Fibroblast of the conjunctiva (primary cell): ENCODE results near the gene ALDH1A2.
"Not testable (repeated sequence)": the region's sequence is repeated elsewhere in the genome, so short reads cannot be mapped to it uniquely, and the experiment has no call there.

Experiments used
- DNase-seq: peaks from one replicate; pipeline ENCODE4 v3.0.0-alpha.2; 2010; ENCODE audit warnings: low read depth

Gene ALDH1A2

DNA sequence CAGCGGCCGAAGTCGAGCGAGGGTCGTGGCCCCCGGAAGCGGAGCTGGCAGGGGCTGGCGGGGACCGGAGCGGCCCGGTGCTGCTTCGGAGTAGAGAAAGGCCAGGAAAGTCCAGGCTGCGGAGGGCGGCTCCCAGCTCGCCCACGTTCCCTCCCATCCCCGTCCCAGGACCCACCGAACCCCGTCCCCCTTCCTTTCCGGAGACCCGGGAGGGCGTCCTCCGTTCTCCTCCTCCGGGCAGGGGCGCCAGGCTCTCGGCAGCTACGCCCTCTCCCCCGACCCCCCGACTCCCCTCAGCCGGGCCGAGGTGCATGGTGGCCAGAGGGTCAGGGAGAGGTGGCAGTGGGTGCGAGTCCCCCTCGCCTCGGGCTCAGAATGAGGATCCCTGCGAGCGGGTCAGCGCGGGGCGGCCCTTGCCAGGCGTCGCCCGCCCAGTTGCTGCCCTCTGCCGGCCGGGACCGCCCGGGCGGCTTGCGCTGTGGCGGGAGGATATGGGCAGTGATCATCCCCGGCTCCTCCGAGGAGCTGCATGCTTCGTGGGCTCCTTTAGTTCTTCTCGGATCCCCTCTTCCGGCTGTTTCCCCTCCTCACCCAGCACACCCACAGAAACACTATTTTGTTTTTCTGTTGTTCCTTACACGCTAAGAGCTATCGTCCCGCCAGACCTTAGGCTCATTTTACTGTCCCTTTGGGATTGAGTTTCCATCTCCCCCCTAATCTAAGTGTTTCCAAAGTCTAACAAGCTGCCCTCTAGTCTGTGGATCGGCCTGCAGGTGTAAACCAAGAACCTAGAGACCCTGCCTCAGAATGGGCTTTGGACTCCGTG, 744 bp upstream of the ALDH1A2 start:
- peak; percentile 16 for DNase-seq

DNA sequence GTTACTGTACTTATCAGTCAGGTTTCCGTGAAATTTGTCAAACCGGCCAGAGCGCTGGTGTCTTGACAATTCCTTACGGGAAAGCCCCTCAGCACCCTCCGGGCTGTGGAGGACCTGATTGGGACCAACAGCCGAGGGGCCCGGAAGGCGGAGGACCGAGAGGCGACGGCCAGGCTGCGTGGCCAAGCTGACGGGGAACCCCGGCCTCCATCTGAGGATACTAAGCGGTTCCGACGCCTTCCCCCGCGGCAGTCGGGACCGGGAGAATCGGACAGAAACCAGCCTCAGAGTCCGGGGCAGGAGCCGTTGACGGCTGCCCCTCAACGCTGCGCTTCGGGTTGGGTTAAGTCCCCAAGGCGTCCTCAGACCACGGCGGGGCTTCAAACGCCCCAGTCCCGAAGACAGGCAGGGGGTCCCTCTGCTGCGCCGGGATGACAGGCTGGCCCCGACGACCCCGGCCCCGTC, 499 bp downstream of the ALDH1A2 start:
- DNase-seq: no peak

DNA sequence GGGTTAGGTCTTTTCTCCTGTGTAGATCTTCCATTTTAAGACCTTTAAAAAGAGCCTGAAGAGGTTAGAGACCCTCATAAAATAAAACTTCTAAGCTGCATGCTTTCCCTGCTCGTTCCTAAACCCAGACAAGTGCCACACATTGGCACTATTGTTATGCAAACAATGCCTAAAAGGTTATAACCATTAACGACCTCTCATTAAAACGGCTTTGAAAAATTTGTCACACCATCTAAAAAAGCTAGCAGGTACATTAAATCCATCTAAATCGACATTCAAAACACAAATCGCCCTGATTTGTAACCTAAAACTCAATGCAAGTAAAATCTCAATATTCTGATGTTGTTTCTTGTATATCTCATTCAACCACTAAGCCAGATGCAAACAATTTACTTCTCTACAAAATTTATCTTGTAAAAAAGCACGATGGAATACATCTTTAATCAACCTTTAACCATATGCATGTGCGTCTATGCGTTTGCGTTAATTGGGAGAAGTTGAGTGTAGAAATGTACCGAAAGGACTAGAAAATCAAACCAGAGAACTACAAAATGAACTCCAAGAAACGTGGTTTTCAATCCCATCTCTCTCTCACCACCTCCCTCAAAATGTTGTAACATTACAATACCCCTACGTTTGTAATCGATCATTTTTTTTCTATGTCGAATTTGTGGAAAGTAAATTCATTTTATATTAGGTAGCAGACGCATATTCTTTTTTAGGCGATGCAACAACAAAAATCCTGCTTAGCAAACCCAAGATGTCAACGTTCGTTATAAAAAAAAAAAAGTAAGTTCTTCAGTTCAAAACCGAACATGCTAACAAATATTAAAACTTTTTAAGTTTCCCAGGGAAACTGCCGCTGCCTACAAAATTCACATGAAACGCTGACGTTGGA, 1.2 kb downstream of the ALDH1A2 start:
- DNase-seq: no peak

DNA sequence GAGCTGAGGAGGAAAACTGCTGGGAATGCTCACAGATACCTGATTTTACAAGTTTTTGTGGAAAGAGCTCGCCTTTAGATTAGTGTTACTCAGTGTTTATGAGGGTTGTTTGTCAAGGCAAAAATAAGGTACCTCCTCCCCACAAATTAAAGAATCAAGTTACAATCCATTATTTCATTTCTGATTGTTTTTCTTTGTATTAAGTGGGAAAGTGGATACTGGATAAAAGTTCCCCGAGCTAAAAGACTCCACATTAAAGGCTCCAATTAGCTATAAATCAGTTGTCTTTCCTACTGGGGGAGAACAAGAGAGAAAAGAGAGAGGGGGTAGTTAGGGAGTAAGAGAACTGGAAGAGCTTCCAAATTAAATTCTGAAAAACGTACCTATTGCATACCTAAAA, 1.9 kb downstream of the ALDH1A2 start:
- no peak for DNase-seq

DNA sequence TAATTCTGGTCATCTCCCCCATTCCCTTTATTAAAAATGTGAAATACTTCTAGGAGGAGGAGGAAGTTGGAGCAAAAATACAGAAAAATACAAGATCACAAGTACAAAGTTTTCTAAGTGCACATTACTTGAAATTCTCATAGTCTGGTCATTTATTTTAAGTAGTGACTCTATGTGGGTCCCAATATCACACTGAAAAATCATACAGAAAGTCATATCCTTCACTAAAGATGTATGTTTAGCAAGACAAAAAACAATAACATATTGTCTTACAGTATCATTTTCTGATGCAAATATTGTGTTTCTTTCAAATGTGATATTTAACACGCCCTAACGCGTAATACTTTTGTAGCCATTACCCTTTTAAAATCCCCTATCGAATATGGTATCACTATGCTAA, 2.5 kb downstream of the ALDH1A2 start:
- DNase-seq: no peak

DNA sequence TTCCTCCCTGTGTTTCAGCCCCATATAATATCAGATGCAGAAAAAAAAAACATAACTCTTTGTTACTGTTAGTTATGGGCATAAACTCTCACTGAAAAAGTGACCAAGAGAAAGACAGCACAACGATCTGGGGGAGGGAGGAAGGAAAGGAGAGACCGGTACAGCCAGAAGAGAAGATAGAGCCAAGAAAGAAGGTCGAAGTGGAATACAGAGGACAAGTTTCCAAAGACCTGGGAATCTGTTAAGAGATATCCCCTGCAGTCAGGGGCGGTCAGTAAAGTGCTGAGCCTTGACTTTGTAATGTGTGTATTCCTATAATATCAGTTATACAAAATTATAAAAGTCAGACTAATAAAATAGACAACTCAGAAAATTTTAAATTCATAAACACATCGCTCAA, 3.3 kb downstream of the ALDH1A2 start:
- no peak for DNase-seq

DNA sequence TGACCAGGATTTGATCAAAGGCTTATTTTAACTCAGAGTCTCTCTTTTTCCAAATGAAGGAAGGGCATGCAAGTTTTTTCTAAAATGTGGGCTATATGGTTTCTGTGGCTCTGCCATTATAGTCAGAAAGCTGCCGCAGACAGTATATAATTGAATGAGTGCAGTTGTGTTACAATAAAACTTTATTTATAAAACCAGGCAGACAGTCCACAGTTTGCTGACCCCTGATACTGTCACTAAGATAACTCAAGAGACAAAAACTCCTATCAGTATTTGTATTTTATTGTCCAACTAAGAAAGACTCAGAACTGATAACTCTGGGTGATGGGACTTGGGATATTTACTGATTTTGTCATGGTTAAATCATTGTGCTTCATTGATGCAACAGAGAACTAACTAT, 4.9 kb downstream of the ALDH1A2 start:
- DNase-seq: no peak

DNA sequence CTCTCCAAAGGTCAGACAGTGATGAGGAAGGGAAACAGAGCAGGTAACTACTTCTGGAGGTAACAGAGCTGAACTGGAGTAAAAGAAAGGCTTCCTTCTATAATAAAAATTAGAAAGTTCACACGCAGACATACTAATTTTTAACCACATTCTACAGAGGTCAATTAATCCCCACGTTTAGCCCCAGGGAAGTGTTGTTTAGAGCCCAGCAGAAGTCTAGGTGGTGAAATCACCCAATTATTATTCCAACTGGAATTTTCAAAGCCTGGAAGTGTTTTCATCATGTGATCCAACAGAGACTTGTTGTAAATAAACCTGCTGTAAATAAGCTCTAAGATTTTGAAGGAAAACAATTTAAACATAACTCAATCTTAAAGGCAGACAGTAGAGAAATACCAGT, 6.8 kb downstream of the ALDH1A2 start:
- DNase-seq: no peak

DNA sequence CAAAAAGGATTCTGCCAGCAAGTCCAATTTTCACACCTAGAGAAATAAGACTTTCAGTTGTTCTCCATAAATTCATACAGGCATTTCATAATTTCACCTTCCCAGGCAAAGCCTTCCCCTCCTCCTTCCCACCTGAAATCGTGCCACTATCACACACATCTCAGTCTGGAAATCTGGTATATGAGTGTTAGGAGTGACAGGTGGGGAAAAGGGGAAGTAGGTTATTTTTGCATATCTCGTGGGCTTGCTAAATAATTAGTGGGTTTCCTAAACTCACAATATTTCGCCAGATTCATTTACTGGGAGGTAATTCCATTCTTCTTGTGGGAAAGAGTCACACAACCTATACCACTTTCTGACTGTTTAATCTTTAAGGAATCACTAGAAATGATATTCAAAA, 7.4 kb downstream of the ALDH1A2 start:
- no peak for DNase-seq

DNA sequence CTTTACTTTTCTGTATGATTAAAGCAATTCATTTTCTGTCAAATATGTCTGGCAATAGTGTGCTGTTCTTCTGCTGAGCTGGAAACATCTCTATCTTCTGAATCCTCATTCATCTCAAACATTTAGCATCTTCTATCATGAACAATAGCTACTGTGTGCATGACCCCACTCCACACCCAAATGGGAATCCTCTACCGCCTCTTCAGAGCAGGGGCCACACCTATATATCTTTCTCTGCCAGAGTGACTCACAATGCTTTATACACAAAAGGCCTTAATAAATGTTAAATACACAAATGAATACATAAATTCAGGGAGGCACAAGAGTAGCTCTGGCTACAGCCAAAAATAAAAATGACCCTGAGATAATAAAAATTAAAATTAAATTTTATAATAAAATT, 8.0 kb downstream of the ALDH1A2 start:
- no peak for DNase-seq

DNA sequence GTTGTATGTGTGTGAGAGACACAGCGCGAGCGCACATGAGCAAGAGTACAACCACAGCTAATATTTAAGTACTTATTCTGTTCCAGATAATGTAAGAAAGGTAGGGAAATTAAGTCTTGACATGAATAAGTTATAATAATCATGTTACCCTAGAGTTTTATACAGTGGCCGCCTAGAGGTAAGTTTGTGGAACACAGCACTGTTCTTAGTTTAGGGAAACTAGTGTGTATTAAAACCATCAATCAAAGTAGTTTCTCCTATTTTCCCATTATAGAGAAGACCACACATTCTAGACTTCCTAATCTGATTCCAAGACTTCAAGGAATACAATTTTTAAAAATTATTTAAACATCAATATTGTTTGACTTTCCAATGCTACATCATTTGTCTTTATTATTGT, 9.5 kb downstream of the ALDH1A2 start:
- no peak for DNase-seq

DNA sequence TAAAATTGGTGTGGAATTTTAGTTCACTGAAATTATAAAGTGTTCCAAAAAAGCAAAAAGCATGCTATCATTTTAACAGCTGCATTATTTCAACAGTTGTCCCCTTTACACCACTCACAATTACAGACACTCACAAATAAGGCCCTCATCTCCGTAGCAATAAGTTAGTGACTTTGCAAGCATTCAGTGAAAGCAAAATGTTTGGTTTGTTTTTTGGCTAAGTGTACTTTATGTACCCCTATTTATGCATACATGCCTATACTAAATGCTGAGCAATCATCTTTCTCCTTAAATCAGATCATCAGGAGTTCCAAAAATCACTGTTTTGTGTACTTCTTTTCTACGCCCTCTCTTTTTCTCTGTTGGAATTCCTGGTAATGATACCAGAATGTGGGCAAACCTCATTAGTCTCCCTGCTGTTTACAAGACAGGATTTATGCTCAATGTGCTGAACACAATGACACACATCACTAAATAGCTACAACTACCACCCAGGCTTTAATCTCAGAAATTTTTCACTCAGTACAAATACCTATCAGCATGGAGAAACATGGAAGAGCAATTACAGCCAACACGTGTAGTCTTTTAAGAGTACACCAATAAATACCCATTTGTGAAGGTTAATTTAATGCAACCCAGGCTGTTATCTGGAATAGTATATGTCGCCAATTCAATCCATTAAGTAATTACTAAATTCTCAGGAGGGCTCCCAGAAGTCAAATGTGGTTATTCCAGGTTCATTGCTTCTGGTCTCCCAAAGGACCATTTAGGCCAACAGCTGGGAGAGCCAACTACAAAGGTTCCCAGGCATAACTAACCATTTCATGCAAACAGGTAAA, 12.0 kb downstream of the ALDH1A2 start:
- DNase-seq: no peak

DNA sequence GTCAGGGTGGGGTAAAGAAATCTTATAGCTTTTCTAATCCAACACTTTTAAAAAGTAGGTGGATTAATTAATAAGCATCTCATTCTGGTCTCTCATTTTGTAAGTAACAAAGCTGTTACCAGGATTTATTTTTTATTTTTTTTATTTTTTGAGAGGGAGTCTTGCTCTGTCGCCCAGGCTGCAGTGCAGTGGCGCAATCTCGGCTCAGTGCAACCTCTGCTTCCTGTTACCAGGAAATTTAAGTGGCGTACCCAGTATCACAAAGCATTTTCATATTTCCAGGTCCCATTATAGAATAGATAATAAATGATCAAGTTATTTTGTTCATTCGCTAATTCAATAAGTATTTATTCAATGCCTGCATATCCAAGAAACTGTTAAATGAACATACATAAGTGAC, 13.2 kb downstream of the ALDH1A2 start:
- DNase-seq: no peak

DNA sequence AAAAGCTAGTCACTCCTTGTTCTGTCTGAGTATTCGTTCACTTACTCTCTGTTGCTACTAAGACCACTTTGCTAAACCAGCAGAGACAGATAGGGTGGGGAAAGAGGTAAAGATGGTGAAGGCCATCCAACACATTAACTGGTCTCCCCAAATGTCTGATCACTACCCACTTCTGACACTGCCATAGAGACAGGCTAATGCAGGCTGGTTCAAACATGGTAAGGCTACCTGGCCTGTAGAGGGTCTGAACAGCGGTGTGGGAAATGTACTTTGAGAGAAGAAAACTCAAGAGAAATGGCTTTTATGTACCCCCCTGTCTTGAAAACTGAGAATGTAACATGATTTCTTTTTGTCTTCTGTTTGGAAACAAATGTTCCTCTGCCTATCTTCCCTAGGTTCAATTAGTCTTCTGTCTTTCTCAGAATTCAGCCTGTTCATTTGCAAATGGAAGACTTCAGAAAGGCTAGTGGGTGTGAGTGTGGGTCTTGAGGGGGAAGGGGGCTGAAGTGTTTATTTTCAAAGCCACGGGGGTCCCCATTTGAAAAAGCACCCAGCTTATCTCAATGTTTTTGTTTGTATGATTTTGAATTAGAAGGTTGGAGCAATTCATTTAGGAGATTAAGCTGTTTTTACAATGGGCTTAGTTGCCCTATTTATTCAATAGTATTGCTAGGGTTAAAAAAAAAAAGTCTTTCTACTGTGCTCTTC, 15.8 kb downstream of the ALDH1A2 start:
- DNase-seq: no peak

DNA sequence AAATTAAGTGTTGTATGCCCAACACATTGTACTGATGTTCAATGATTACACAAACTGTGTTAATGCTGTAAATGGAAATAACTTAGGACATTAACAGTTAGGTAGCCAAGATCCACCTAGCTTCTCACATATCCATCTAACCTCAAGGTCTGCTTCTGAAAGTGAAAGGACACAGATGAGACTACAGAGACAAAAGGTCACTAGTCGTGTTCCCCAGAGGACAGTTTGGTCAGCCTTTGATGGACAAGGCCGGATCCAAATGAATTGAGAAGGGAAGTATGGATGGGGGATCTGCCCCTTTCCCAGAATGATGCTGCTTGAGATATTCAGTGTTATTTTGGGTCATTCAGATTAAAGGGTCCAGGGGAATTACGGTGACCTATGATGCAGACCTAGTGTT, 17.2 kb downstream of the ALDH1A2 start:
- no peak for DNase-seq

DNA sequence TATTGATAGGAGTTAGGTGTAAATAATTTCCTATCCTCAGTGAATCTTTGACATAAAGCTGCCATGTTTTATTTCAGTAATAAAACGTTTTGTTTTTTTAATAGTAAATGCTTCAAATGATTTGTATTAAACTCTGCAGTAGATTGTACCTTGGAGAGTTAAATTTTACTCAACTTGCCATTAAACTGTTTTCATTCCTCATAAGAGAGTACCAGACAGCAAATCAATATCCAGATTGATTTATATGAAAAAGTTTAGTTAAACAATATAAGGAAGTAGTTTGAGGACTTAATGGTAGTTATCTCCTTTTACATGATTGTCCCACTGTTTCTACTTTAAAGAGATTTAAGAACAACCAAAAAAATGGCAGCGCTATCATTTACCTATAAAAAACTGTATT, 18.4 kb downstream of the ALDH1A2 start:
- no peak for DNase-seq

DNA sequence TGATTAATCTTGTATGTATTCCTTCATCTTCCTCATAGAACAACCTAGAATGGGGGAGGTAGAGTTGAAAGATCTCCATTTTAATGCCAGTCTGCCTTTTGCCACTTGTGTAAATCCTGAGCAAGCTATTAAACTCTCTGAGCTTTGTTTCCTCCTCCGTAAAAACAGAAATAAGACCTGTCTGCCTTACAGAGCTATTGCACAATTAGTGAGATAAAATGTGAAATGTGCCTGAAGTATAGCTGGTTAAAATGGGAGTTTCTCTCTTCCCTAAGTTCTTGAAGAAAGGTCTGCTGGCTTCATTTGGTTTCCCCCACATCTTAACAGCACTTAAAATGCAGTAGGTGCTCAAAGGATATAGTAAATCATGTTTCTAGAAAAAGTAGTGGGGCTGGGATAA, 19.0 kb downstream of the ALDH1A2 start:
- no peak for DNase-seq

DNA sequence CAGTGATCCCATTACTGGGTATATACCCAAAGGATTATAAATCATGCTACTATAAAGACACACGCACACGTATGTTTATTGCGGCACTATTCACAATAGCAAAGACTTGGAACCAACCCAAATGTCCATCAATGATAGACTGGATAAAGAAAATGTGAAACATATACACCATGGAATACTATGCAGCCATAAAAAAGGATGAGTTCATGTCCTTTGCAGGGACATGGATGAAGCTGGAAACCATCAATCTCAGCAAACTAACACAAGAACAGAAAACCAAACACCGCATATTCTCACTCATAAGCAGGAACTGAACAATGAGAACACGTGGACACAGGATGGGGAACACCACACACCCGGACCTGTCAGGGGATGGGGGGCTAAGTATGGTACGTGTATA, 20.1 kb downstream of the ALDH1A2 start:
- DNase-seq: not testable (repeated sequence)

DNA sequence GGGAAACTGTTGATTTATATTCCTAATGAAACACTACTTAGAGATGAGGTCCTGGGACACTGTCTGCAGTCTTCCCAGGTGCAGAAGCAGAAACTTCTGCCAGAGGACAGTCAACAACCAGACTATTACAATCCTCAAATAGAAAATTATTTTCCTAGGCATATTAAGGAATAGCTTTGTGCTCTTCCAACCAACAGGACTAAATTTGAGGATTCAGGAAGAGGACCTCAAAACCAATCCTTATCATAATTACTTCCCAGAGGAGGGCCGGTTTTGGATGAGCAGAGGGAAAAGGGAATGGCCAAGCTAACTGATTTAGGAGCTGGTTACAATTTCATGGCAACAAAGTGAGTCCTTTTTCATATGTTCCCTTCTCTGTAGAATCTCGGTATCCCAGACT, 21.0 kb downstream of the ALDH1A2 start:
- no peak for DNase-seq

DNA sequence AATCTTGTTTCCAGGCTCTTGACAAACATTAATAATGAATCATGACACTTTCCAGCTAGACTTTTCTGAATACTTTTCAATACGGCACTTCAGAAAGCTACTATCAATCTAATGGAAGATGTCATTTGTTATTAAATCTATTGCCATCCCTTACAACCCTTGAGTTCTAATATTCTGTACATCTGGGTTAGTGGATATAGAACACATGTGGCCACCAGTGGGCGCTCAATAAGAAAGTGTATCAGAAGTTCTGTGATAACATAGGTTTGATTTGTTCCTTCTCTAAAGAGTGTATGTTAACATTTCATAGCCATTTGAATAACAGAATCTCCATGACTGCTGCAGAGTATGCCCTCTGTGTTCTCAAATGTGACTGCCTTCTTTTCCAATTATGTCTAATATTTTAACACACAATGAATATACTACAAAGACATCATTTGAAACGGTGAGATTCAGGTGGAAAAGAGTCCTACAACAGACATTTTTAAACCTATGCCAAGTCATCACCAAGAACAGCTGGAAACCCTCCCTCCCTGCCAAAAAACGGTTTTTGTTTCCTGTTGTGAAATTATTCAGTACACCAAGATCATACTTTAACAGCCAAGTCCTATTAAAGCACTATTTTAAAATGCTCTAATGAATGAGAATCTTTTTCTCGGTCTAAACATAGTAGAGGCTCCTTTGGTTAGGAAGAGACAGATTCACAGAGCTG, 22.2 kb downstream of the ALDH1A2 start:
- DNase-seq: no peak

DNA sequence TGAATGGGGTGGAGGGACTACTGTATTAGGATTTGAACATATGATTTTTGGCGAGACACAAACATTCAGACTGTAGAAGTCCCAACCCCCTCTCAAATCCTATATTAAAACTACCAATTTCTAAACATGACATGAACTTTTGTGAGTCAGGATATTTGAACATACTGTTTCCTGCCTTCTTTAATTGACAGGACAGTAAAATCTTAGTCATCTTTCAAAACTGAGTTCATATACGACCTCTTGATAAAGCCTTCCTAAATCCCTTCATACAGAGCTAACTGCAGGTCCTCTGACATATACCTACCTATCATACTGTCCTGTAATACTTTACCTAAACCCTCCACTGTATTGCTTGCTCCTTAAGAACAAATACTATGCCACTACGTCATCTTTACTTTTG, 23.5 kb downstream of the ALDH1A2 start:
- no peak for DNase-seq
